ENCODE data around the gene VAV2. TPM values are rescaled to one million over a fixed set of nuclear protein-coding genes. Genes with fewer than 3 reads are reported as not detected.

Gene VAV2
- total and polyA plus RNA-seq, 9 of the 15 experiments (the other 6 are each of a cell fraction or from before 2014, with no cell fraction given), result 0.01 to 2.7 (median 1.0) TPM; not detected in 1

GRCh38 chr9:133855802-133856521 is 136.2 kb downstream of the VAV2 start (continued):
- TF ChIP-seq GATAD2B (IDR thresholded peaks at IDR 0.05; ENCODE audit: borderline replicate concordance) (no peak), TEAD4 (IDR thresholded peaks at IDR 0.05; ENCODE audit: low read length) (peak; percentile 24; the same call in 1 of the 2 replicates), TEAD4 (CRISPR knock-in tag; IDR thresholded peaks at IDR 0.05; ENCODE audit: borderline replicate concordance) (no peak), ZNF592 (IDR thresholded peaks at IDR 0.05) (no peak), ZNF318 (IDR thresholded peaks at IDR 0.05; ENCODE audit: borderline replicate concordance in 1 of 2, low read depth in 1 of 2) (peak in 1 of 2 experiments; percentile 67; a peak in 1 of 4 replicates), BHLHE40 (IDR thresholded peaks at IDR 0.05; ENCODE audit: low read length) (peak; percentile 31; the same call in 1 of the 2 replicates), SMAD4 (CRISPR knock-in tag; conservative IDR thresholded peaks at IDR 0.05) (peak; percentile 43), NCOA1 (IDR thresholded peaks at IDR 0.05; ENCODE audit: low read depth) (no peak), ZNF639 (CRISPR knock-in tag; conservative IDR thresholded peaks at IDR 0.05 in 1 of 2, IDR thresholded peaks at IDR 0.05 in 1 of 2) (no peak)

All from K562 (cell line).